Thoracic aorta (tissue), 2 donors: ENCODE data around the gene OXNAD1. TPM values are rescaled to one million over a fixed set of nuclear protein-coding genes. Genes with fewer than 3 reads are reported as not detected.
A peak's percentile ranks its signal among the peaks of the same experiment; 100 is the strongest.

Source experiments
- ATAC-seq: fragments of 150-250 bp; one replicate; pipeline ENCODE4 v1.8.0; 2017; ENCODE audit warnings: low read depth; ENCODE audit not compliant: insufficient number of reproducible peaks, low FRiP score
- DNase-seq: peaks from one replicate; pipeline ENCODE4 v3.0.0-alpha.2; 2020; ENCODE audit warnings: low spot score
- H3K27ac ChIP-seq, 2 donors: fragments of 200-600 bp; sonication (generic); 1 replicate in 1 of 2; 2 replicates in 1 of 2; pipeline ENCODE4 v1.5.1; 2016; ENCODE audit warnings: mild to moderate bottlenecking in 2 of 2, moderate library complexity in 2 of 2
- H3K27me3 ChIP-seq: fragments of 200-600 bp; sonication (generic); replicated peaks from 2 replicates; pipeline ENCODE4 v1.6.0; 2016; ENCODE audit warnings: mild to moderate bottlenecking; ENCODE audit not compliant: insufficient read depth
- H3K36me3 ChIP-seq: fragments of 200-600 bp; sonication (generic); one replicate; pipeline ENCODE4 v1.5.1; 2016
- H3K4me1 ChIP-seq, 2 donors: fragments of 200-600 bp; sonication (generic); 1 replicate in 1 of 2; 2 replicates in 1 of 2; pipeline versions ENCODE4 v1.5.1 to v1.6.0; 2016; ENCODE audit warnings: low read depth in 2 of 2, mild to moderate bottlenecking in 1 of 2; ENCODE audit not compliant: control insufficient read depth in 1 of 2
- H3K4me3 ChIP-seq: fragments of 200-600 bp; sonication (generic); 2 replicates; pipeline ENCODE4 v1.5.1; 2016; ENCODE audit warnings: mild to moderate bottlenecking
- H3K9me3 ChIP-seq: fragments of 200-600 bp; sonication (generic); 2 replicates; pipeline ENCODE4 v1.5.1; 2016
- total RNA-seq, 2 donors: library from RNA; depleted of rRNA; stranded (reverse); fragments of >200 nt; gene quantifications; one replicate each; pipeline versions ENCODE4 v1.1.0 to v1.2.3, GENCODE V29; 2016
- TF ChIP-seq, protein P1 (sequence below): fragments of 200-600 bp; sonication (generic); IDR thresholded peaks from one replicate; pipeline ENCODE4 v1.5.1; 2019; ENCODE audit warnings: antibody characterized with exemption

The OXNAD1 gene
- total RNA-seq, 2 donors from 2014 or later, result 6.8 to 7.9 TPM

DNA sequence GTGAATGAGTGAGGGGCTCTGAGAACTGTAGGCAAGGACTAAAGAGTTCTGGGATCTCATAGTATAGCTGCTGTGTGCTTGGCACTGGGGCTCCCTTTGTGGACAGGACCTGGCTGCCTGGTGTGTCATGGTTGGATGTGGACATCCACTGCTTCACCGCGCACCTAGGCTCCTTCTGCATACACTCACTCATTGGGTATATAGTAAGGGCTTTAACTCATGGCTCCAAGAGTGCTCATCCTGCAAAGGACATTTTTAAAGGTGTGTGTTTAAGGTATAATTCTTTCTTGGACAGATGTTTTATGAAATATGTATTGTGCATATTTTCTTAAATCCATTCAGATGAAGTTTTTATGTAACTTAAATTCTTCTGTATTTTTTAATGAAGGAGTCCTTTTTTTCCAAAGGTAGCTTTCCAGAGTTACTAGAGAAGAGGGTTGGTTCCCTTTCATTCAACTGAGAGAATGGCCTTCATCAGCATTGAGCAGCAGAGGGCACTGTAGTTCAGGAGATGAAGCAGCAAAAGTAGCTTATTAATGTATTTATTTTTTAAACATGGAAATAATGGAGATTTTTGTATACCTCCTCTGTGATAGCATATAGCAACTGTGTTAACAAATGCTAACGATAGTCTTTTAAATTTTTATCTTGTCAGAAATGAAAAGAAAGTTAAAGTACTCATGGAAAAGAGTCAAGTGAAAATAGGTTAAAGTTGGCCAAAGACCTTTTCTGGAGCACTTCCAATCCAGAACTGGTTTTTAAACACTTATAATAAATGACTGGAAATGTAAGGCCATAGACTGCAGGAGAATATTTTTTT, 25.2 kb downstream of the OXNAD1 start:
- DNase-seq, result no peak
- no peak overlapping the region for H3K4me3 ChIP-seq
- H3K36me3 ChIP-seq, result no peaks in the 10 kb centered on the region
- no peak for ATAC-seq
- TF ChIP-seq, protein P1, sequence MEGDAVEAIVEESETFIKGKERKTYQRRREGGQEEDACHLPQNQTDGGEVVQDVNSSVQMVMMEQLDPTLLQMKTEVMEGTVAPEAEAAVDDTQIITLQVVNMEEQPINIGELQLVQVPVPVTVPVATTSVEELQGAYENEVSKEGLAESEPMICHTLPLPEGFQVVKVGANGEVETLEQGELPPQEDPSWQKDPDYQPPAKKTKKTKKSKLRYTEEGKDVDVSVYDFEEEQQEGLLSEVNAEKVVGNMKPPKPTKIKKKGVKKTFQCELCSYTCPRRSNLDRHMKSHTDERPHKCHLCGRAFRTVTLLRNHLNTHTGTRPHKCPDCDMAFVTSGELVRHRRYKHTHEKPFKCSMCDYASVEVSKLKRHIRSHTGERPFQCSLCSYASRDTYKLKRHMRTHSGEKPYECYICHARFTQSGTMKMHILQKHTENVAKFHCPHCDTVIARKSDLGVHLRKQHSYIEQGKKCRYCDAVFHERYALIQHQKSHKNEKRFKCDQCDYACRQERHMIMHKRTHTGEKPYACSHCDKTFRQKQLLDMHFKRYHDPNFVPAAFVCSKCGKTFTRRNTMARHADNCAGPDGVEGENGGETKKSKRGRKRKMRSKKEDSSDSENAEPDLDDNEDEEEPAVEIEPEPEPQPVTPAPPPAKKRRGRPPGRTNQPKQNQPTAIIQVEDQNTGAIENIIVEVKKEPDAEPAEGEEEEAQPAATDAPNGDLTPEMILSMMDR, result peak; percentile 73
- H3K4me1 ChIP-seq, result peaks cover 0 to 18% of the 10 kb centered on the region in 2 donors
- no peak overlapping the region for H3K27ac ChIP-seq
- no peaks in the 10 kb centered on the region for H3K27me3 ChIP-seq
- H3K9me3 ChIP-seq, result no peaks in the 10 kb centered on the region

DNA sequence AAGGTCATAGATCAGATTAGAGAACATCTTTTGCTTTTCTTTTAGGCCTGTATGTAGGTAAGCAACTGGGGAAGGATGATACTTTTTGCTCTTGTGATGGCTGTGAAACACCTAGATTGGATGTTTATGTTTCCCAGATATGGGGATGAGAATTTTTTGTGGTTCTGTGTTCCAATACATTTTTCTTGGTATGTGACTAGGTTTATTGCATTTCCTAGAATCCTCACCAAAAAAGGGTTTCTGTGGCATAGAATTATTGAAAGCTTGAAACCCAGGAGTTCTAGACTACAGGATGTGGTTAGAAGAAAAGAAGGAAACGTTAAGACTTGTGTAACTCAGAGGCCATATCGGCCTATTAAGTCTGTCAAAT, 25.8 kb downstream of the OXNAD1 start:
- Histone ChIP-seq H3K4me1 (peaks cover 0 to 18% of the 10 kb centered on the region in 2 donors), H3K36me3 (no peaks in the 10 kb centered on the region), H3K9me3 (no peaks in the 10 kb centered on the region), H3K4me3 (no peak overlapping the region), H3K27me3 (no peaks in the 10 kb centered on the region), H3K27ac (no peak overlapping the region)
- DNase-seq, result no peak
- ATAC-seq, result no peak
- TF ChIP-seq, protein P1, result no peak

DNA sequence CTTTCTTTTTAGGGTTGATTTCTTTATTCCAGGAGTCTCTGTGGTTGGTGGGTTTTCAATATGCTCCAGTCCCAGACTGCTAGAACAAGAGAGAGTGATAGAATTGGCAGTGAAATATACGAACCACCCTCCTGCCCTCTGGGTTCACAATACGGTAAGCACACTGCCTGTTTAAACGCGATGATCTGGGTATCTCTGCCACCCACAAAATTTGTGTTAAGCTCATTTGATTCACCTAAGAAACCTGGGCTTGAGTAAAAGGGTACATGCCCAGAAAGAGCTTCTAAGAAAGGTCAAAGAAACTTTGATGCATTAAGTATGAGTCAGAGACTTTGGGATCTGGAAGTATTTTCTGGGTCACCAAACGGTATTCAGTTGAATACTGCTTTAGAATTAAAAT, 29.8 kb downstream of the OXNAD1 start:
- DNase-seq (no peak), ATAC-seq (no peak)
- TF ChIP-seq, protein P1, result no peak
- no peaks in the 10 kb centered on the region for H3K27me3 ChIP-seq
- H3K27ac ChIP-seq, result no peak overlapping the region
- H3K4me1 ChIP-seq, result peaks cover 3 to 16% of the 10 kb centered on the region in 2 donors
- no peaks in the 10 kb centered on the region for H3K9me3 ChIP-seq
- no peak overlapping the region for H3K4me3 ChIP-seq
- H3K36me3 ChIP-seq, result no peaks in the 10 kb centered on the region

DNA sequence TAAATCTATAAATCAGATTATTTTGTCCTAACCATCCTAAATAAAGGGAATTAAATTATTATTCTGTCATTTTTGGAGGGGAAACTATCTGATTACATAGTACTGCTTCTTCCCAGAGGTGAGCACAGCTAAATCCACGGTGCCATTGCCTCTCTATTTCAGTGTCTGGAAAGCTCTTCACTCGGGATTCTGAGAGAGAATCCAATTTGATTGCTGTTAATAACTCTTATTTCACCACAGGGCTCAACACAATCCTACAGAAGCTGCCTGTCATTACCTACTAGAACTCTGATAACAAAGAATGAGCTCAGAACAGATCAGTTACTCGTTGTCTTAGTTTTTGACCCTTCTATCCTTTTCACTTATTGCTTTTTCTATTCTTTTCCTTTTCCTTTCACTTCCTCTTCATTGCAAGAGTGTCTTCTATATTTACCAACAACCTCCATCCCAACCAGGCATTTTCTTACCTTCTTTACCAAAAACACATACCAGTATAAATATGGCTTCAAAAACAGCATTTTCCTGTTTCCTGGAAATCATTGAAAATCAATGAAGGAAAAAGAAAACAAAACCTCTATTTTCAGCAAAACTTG, 30.4 kb downstream of the OXNAD1 start:
- peaks cover 3 to 12% of the 10 kb centered on the region in 2 donors for H3K4me1 ChIP-seq
- no peaks in the 10 kb centered on the region for H3K36me3 ChIP-seq
- H3K9me3 ChIP-seq, result no peaks in the 10 kb centered on the region
- DNase-seq (no peak), ATAC-seq (no peak)
- TF ChIP-seq, protein P1, result no peak
- no peak overlapping the region for H3K4me3 ChIP-seq
- H3K27ac ChIP-seq, result no peak overlapping the region
- H3K27me3 ChIP-seq, result no peaks in the 10 kb centered on the region

DNA sequence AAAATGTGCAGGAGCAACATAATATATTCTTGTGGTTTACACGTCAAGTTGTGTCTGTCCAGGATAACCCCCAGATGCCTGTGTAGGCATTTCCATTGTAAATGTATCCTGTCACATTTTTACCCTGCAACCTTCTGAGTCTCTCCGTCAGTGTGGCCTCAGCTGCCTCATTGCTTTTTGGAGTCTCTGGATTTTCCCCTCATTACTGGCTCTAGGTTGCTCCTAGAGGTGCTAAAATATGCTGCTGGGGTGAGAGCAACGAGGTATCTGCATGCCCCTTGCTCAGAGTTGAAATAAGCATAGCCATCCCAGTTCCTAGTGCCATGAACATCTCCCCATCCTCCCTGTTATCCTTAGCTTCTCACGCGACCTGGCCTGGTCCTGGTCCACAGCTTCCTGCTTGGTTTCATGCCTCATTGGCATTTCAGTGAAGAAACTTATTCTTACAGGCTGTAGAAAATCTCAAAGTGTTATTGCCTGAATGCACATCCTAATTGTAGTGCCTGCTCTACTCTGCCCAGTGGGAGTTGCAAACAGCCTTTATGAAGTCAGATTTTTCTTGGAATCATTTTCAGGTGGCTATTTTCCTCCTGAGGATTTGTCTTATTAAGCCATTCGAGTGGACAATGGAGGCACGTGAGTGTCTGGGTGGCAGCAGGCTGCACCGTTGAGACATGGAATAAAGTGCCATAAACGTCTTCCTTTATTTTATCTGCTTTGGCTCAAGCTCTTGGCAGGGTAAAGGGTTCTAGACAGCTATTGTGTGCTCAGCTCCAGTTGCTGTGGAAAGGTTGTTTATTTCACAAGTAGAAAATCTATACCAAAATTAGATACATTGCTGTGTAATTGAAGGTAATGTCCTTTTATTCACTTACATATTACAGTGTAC, 33.2 kb downstream of the OXNAD1 start:
- H3K36me3 ChIP-seq, result no peaks in the 10 kb centered on the region
- DNase-seq (no peak), ATAC-seq (no peak)
- H3K4me3 ChIP-seq, result no peak overlapping the region
- TF ChIP-seq, protein P1, result no peak
- no peaks in the 10 kb centered on the region for H3K27me3 ChIP-seq
- no peak overlapping the region for H3K27ac ChIP-seq
- H3K4me1 ChIP-seq, result peaks cover 3 to 12% of the 10 kb centered on the region in 2 donors
- no peaks in the 10 kb centered on the region for H3K9me3 ChIP-seq
